ENCODE measurements around the gene ZNF516. TPM values are rescaled to one million over a fixed set of nuclear protein-coding genes. Genes with fewer than 3 reads are reported as not detected.

The ZNF516 gene
- total RNA-seq, 1 donor from 2014 or later, result 1.6 TPM

DNA sequence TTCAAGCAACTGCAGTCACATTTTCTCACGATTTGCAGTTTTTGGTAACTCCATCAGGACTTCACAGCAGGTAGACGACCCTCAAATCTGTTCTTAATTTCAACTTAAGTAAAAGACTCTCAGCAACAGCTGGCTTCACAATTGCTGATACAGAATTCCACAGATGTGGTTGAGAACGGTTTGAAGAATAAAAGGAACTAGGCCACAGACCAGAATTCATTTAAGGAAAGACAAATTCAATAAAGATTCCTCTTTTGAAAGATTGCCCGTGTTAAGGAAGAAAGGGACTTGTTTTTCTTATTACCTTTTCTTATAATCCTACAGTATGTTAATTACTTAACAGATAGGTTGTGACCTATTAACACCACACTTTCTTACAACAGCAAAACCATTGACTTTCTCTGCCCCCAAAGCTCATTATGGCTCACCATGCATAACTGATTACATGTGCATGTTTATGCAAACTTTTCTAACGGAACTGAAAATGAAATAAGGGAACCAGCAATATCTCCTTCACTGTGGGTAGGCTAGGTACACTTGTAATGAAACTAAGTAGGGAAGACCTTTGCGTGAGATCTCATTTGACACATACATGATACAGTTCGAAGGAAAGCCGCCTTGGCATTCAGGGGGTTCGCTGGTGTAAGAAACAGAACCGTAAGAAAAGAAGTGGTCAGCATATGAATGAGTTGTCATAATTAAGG is 4.7 kb upstream of the ZNF516 start:
- Mint-ChIP-seq H3K9me3 (no peaks in the 10 kb centered on the region), H3K27me3 (peaks cover 49% of the 10 kb centered on the region), H3K4me3 (no peak overlapping the region), H3K4me1 (peaks cover 2% of the 10 kb centered on the region), H3K36me3 (ENCODE audit: low read depth) (peaks cover 2% of the 10 kb centered on the region), H3K27ac (no peak overlapping the region)
- intact Hi-C loops (cut with micrococcal nuclease), result loop anchor here (10.0 kb wide), 1 partner anchor 755 kb away; no protein-coding TSS in a partner anchor
- DNase-seq, result no peak

DNA sequence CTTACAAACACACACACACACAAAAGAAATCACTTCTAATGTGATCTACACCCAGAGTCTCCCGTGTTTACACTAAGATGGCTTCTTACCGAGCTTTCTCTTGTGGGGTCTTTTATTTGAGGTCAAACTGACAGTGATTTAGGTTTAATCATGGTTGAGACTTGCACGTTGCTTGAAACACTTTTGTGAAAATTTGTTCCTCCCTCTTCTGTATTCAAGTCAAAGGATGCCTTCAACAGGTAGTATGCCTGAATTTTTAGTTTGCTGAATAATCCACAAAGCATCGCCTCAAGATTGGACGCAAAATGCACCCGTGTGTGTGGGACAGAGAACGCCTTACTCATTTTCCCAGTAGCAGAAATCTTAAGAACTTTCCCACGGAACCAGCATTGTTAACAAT is 4.0 kb upstream of the ZNF516 start:
- Mint-ChIP-seq H3K27me3 (peaks cover 55% of the 10 kb centered on the region), H3K36me3 (ENCODE audit: low read depth) (peaks cover 2% of the 10 kb centered on the region), H3K4me1 (peaks cover 6% of the 10 kb centered on the region), H3K27ac (no peak overlapping the region), H3K4me3 (no peak overlapping the region), H3K9me3 (no peaks in the 10 kb centered on the region)
- intact Hi-C loops (cut with micrococcal nuclease), result loop anchor here (10.0 kb wide), 1 partner anchor 756 kb away; no protein-coding TSS in a partner anchor
- no peak for DNase-seq

DNA sequence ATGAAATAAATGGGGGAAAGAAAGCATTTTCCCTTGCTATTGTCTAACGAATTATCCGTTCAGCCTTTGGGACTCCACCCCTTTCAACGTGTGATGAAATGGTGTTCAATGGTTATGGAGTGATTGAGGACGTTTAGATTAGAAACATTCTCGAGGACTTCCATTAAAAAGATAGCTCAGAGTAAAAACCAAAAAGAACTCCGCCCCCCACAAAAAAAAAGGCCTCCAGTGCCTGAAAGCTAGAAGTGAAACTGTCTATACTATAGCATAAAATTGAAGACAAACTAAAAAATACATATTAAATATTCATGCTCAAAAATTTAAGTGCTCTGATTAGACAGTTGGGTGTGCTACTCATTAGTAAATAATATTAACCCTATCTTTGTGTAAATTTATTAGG is 3.0 kb upstream of the ZNF516 start:
- H3K36me3 Mint-ChIP-seq (ENCODE audit: low read depth), result peaks cover 4% of the 10 kb centered on the region
- peaks cover 14% of the 10 kb centered on the region for H3K4me1 Mint-ChIP-seq
- no peak for DNase-seq
- H3K4me3 Mint-ChIP-seq, result no peak overlapping the region
- intact Hi-C loops (cut with micrococcal nuclease), result loop anchor here (10.0 kb wide), 1 partner anchor 757 kb away; no protein-coding TSS in a partner anchor
- peaks cover 58% of the 10 kb centered on the region for H3K27me3 Mint-ChIP-seq
- no peak overlapping the region for H3K27ac Mint-ChIP-seq
- H3K9me3 Mint-ChIP-seq, result no peaks in the 10 kb centered on the region

DNA sequence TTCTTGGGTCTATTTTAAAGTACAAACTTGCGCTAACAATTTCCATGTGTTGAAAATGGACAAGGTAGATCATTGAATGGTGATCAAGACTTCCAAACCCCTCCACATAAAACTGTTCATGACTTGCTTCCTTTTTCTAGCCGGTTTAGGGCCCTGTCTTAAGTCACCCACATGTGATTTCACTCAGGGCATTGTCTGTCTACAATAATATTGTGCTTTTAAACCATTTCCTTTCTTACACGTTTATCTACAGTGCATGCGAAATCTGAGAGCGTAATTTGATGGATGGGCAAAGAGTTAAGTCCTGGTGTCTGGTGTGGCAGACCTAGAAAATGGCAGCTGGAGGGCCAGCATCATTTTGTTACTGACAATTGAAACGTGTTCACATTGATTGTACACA is 2.0 kb upstream of the ZNF516 start:
- intact Hi-C loops (cut with micrococcal nuclease), result loop anchor here (10.0 kb wide), 1 partner anchor 758 kb away; no protein-coding TSS in a partner anchor
- peaks cover 24% of the 10 kb centered on the region for H3K4me1 Mint-ChIP-seq
- peaks cover 6% of the 10 kb centered on the region for H3K36me3 Mint-ChIP-seq (ENCODE audit: low read depth)
- H3K27me3 Mint-ChIP-seq, result peaks cover 67% of the 10 kb centered on the region
- H3K9me3 Mint-ChIP-seq, result no peaks in the 10 kb centered on the region
- no peak for DNase-seq
- H3K27ac Mint-ChIP-seq, result no peak overlapping the region
- no peak overlapping the region for H3K4me3 Mint-ChIP-seq

DNA sequence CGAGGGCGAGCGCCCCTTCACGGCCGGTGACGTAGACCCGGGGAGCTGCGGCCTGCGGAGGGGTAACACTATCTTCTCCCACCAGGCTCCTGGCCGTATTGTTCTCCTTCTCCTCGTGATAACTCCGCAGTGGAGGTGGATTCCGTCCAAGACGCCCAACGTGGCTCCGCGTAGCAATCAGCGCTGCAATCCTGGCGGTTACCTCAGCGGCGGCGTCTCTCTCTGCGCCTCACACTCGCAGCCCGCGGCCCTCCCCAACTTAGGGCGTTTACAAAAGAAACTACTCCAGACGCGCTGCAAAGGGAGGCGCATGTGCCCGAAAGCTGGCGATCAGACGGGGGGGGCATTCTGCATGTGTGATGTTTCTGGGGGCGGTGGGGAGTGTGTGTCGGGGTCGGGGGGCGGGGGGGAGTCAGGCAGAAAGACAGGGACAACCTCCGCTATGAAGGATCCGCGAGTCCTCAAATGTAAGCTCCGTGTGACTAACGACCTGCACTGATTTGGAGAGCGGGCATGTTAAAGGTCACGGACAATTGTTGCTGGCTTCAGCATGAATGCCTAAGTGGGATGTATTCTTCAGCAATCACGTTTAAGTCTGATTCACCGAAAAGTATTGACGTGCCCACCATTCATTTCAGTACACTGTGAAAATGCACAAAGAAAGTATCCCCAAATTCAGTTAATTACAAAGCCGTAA is 1.3 kb upstream of the ZNF516 start:
- H3K9me3 Mint-ChIP-seq, result no peaks in the 10 kb centered on the region
- peaks cover 6% of the 10 kb centered on the region for H3K36me3 Mint-ChIP-seq (ENCODE audit: low read depth)
- peaks cover 26% of the 10 kb centered on the region for H3K4me1 Mint-ChIP-seq
- H3K4me3 Mint-ChIP-seq, result peak overlapping the region; percentile 71
- H3K27ac Mint-ChIP-seq, result peak overlapping the region; percentile 15
- DNase-seq, result peak; percentile 67
- H3K27me3 Mint-ChIP-seq, result peaks cover 64% of the 10 kb centered on the region
- intact Hi-C loops (cut with micrococcal nuclease), result loop anchor here (10.0 kb wide), 1 partner anchor 758 kb away; no protein-coding TSS in a partner anchor

DNA sequence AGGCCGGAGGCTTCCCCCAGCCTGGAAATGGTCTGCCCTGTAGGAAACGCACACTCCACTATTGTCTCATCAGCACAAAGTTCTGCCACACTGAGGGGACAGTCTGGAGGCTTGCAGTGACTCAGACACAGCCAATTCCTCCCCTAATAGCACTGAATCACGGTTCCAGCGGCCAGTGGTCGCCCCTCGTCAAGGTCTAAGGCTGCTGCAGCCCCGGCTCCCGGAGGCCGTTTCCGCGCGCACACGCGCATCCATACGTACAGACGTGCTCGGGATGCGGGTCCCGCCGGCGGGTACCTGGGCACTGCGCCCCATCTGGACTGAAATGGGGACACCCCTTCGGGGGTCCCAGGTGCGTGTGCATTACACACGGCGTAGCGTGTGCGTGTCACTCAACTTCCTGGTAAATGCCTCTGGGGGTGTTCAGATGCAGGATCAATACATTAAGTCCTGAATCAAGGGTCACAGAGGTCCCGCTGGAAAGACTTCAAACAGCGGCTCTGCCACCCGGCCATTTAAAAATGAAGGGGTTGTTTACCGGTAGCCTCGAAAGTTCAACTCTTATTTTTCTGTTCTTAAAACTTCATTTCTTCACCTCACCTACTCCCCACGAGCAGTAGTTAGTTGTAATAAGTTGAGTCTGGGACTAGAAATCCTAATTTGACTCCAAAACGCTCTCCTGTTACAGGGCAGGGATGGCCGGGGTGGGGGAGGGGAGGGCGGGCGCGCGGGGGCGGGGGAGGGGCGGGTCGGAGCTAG is 572 bp upstream of the ZNF516 start:
- peak; percentile 67 for DNase-seq
- Mint-ChIP-seq H3K27ac (peak overlapping the region; percentile 67), H3K4me3 (peak overlapping the region; percentile 80), H3K27me3 (peaks cover 67% of the 10 kb centered on the region), H3K9me3 (no peaks in the 10 kb centered on the region), H3K36me3 (ENCODE audit: low read depth) (peaks cover 6% of the 10 kb centered on the region), H3K4me1 (peaks cover 30% of the 10 kb centered on the region)
- intact Hi-C loops (cut with micrococcal nuclease), result loop anchor here (10.0 kb wide), 1 partner anchor 759 kb away; no protein-coding TSS in a partner anchor

DNA sequence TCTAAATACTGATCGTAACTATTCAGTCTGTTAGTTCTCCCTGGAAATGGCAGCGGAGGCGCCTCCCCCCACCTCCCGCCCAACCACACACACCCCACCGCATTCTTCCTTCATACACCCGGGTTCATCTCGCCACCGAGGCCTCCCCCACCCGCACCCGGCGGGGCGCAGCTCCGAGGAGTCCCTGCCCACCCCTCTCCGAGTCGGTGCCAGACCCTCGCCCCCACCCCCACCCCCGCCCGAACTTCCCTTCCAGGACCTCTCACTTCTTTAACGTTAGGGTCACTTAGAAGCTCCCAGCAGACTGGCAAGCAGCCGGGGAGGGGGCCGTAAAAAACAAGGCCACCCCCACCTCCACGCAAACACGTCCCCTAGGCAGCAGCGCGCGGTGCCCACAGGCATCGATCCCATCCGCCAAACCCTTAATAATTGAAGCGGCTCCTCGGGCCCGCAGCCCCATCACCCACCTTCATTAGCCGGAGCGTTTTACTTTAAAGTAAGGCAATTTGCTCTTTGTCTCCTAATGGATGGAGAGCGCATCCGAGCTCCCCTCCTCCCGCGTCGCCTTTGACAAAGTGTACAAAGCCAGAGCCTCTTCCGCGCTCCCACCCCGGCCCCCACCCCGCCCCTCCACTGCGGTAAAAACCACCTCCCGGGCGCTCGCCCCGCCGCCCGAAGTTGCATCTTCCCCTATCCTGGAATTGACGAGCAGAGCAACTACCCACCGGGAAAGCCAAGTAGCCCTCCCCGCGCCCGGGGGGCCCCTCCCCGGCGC is 624 bp downstream of the ZNF516 start:
- intact Hi-C loops (cut with micrococcal nuclease), result loop anchor here (5.0 to 10.0 kb wide), 3 partner anchors 82 to 1282 kb away; partner anchors contain the start of gene TSHZ1
- peak; percentile 62 for DNase-seq
- Mint-ChIP-seq H3K9me3 (no peaks in the 10 kb centered on the region), H3K4me3 (peak overlapping the region; percentile 97), H3K27ac (peak overlapping the region; percentile 63), H3K4me1 (peaks cover 31% of the 10 kb centered on the region), H3K36me3 (ENCODE audit: low read depth) (peaks cover 6% of the 10 kb centered on the region), H3K27me3 (peaks cover 73% of the 10 kb centered on the region)

DNA sequence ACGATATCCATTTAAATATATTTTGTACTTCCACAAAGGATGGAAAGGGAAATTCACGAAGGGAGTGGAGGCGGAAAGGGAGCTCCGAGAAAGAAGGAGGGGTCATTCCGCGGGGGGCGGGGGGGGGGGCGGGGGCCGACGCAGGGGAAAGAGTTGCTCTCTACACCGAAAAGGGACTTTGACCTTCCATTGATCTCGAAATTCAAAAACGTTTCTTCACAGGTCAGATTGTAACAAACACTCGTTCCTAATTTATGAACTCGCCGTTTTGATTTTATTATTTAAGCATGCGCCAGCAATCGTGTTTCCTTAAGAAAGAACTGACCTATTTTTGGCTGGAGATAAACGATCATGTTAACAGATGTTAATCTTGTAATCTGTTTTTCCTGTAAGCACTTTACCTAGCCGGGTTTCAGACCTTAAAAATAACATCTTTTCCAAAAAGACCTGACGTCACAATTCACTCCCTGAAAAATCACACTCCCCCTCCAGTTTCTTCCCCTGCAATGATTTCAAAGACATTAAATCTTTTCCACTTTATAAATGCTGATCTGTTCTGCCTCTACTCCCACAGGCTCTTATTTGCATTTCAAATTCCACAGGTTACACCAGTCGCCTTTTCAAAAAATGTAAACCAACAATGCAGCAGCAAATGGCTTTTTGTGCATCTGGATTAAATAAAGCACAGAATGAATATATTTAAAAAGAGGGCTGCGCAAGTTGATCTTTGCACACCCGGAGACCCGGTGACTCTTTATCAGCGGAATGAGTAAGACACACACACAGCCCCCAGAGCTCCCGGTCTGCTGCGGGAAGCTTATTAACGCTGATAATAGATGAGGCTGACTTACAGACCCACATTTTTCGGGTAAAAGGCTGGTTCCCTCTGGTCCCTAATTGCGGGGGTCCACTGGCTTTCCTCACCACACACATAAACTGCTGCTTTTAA is 1.6 kb downstream of the ZNF516 start:
- peak; percentile 65 for DNase-seq
- H3K27me3 Mint-ChIP-seq, result peaks cover 73% of the 10 kb centered on the region
- H3K9me3 Mint-ChIP-seq, result no peaks in the 10 kb centered on the region
- H3K36me3 Mint-ChIP-seq (ENCODE audit: low read depth), result peaks cover 6% of the 10 kb centered on the region
- peaks cover 31% of the 10 kb centered on the region for H3K4me1 Mint-ChIP-seq
- intact Hi-C loops (cut with micrococcal nuclease), result loop anchor here (1.0 to 10.0 kb wide), 5 partner anchors 41 to 1281 kb away; partner anchors contain the start of genes TSHZ1 and ZNF236
- H3K4me3 Mint-ChIP-seq, result peak overlapping the region; percentile 97
- peak overlapping the region; percentile 84 for H3K27ac Mint-ChIP-seq

DNA sequence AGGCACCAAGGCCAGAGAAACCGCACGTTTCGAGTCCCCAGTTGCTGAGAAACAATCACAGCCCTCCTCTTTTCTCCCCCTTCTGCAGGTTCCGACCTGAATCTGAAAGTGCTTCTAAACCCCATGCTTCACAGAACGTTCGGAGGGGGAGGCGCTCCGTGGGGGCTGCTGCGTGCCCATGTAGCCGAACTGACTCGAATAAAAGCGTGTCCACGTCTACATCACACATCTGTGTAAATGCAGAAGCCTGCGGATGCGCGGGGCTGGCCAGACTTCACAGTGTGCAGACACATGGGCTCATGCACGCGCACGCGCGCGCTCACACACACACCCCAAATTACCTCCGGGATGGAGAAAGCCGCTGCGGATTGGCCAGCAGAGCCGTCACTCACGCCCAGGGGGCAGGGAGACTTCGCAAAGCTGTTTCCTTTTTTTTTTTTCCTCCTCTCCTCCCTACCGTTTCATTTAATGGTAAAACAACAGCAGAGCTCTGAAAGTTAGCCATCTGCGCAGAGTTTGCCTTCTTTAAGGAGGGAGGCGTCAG is 2.3 kb downstream of the ZNF516 start:
- peaks cover 31% of the 10 kb centered on the region for H3K4me1 Mint-ChIP-seq
- peak; percentile 99 for DNase-seq

DNA sequence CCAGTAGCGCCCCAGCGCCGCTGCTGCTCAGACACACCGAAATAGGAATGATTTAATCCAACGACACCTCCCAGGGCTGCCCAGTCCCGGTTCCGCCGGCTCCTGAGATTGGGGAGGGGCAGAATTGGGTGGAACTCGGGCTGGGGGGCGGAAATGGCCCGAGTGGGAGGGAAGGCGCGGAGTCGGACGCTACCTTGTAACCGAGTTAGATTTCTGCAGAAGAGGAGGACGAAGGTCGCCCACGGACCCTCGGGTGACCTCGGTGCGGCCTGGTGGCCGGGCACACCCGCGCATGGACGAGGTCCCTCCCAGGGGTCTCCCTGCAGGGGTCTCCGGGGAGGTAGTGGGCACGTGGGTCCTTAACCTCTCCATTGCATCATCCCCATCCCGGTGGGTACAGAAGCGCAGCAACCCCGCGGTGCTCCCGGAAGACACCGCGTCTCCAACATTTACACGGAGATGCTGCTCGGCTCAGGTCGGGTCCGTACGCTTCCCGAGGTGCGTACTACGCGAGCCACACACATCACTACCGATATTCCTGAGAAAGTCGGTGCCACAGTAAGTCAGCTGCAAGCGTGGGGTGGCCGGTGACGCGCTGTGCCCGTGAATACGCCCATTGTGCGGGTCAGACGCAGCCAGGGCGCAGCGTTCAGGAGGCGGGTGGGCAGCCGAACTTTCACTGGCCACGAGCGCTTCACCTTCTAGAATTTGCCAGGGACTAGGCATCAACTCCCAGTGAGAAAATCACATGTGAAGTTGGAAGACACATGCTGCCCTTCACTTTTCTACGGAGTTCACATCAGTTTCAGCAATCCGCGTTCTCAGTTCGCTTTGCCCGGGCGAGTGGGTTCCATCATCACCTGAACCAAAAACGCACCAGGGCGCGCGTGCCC is 3.0 kb downstream of the ZNF516 start:
- H3K27ac Mint-ChIP-seq, result peak overlapping the region; percentile 84
- intact Hi-C loops (cut with micrococcal nuclease), result loop anchor here (2.0 to 10.0 kb wide), 4 partner anchors 80 to 1280 kb away; partner anchors contain the start of genes TSHZ1 and ZNF236
- peak overlapping the region; percentile 97 for H3K4me3 Mint-ChIP-seq
- no peak for DNase-seq
- H3K36me3 Mint-ChIP-seq (ENCODE audit: low read depth), result peaks cover 6% of the 10 kb centered on the region
- peaks cover 69% of the 10 kb centered on the region for H3K27me3 Mint-ChIP-seq
- peaks cover 31% of the 10 kb centered on the region for H3K4me1 Mint-ChIP-seq
- no peaks in the 10 kb centered on the region for H3K9me3 Mint-ChIP-seq

More for the DNA sequence above, 2.3 kb downstream of the ZNF516 start:
- peaks cover 6% of the 10 kb centered on the region for H3K36me3 Mint-ChIP-seq (ENCODE audit: low read depth)
- intact Hi-C loops (cut with micrococcal nuclease), result loop anchor here (1.0 to 10.0 kb wide), 5 partner anchors 40 to 1280 kb away; partner anchors contain the start of genes TSHZ1 and ZNF236
- peak overlapping the region; percentile 84 for H3K27ac Mint-ChIP-seq
- H3K27me3 Mint-ChIP-seq, result peaks cover 74% of the 10 kb centered on the region
- no peaks in the 10 kb centered on the region for H3K9me3 Mint-ChIP-seq
- peak overlapping the region; percentile 97 for H3K4me3 Mint-ChIP-seq

DNA sequence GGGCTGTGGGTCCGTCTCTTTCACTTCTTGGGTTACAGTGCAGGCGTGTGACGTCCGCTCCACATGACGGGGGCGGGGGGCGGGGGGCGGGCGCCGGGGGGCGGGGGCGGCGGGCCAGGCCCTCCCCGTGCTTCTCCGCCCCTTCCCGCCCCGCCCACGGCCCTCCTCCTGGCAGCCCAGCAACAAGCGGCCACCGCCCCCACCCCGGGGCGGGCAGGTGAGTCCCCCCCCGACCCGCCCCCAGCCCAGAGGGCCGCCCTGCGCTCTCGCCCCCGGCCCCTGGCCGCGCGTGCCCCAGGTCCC is 3.6 kb downstream of the ZNF516 start:
- no peaks in the 10 kb centered on the region for H3K9me3 Mint-ChIP-seq
- intact Hi-C loops (cut with micrococcal nuclease), result loop anchor here (5.0 to 10.0 kb wide), 3 partner anchors 79 to 1279 kb away; partner anchors contain the start of gene TSHZ1
- peak overlapping the region; percentile 97 for H3K4me3 Mint-ChIP-seq
- peaks cover 69% of the 10 kb centered on the region for H3K27me3 Mint-ChIP-seq
- peak; percentile 75 for DNase-seq
- H3K27ac Mint-ChIP-seq, result no peak overlapping the region
- peaks cover 6% of the 10 kb centered on the region for H3K36me3 Mint-ChIP-seq (ENCODE audit: low read depth)
- H3K4me1 Mint-ChIP-seq, result peaks cover 31% of the 10 kb centered on the region

All from activated CD4-positive, alpha-beta T cell treated with anti-CD3 and anti-CD28 coated beads, Interleukin-2, amount 10 ng/mL, durations not matched to agents 24 days and 14 days (primary cell).